Measurements from ENCODE around the gene NACC1.

Gene NACC1

GRCh38 chr19:13076320-13076719, 41.7 kb upstream of the NACC1 start:
- Histone ChIP-seq H4K8ac (ENCODE audit: low read depth, low read length) (no peak overlapping the region), H3K9me3 (replicated peaks in 1 of 2; ENCODE audit: control insufficient read depth in 2 of 2, insufficient read depth in 1 of 2, low read depth in 1 of 2, low read length in 2 of 2) (no peaks in the 10 kb centered on the region), H3K36me3 (replicated peaks in 1 of 2; ENCODE audit: control insufficient read depth in 2 of 2, insufficient read depth in 2 of 2, low read length in 2 of 2) (no peaks in the 10 kb centered on the region), H3K9ac (ENCODE audit: low read depth, low read length, poor library complexity) (no peak overlapping the region), H3K4me2 (ENCODE audit: insufficient read depth, low read length, poor library complexity, severe bottlenecking) (no peak overlapping the region), H3K23ac (ENCODE audit: low read depth, low read length, poor library complexity) (peak overlapping the region; percentile 4), H2AK5ac (ENCODE audit: low read depth, low read length) (peak overlapping the region; percentile 23), H2BK5ac (ENCODE audit: low read length) (no peak overlapping the region), H2BK120ac (ENCODE audit: low read depth, low read length) (peak overlapping the region; percentile 10), H2AFZ (ENCODE audit: low read length) (no peak overlapping the region), H2BK15ac (ENCODE audit: low read length) (peak overlapping the region; percentile 69), H3K27me3 (ENCODE audit: control insufficient read depth in 3 of 3, insufficient read depth in 3 of 3, low read depth in 1 of 3, low read length in 3 of 3) (peaks cover 0 to 93% (median 2%) of the 10 kb centered on the region in 3 experiments), H3K27ac (replicated peaks; ENCODE audit: low read length) (no peak overlapping the region), H3K4ac (ENCODE audit: low read length) (peak overlapping the region; percentile 94), H3K18ac (ENCODE audit: low read length) (peak overlapping the region; percentile 84), H3K14ac (ENCODE audit: low read length) (peak overlapping the region; percentile 98), H3K4me3 (ENCODE audit: low read length in 2 of 2) (no peak overlapping the region), H2BK12ac (ENCODE audit: low read length) (peak overlapping the region; percentile 60), H3K4me1 (ENCODE audit: control insufficient read depth in 2 of 2, insufficient read depth in 1 of 2, low read depth in 1 of 2, low read length in 2 of 2) (peaks cover 0 to 12% of the 10 kb centered on the region in 2 donors), H4K91ac (ENCODE audit: low read depth, low read length, poor library complexity) (peak overlapping the region; percentile 90), H3K79me1 (ENCODE audit: low read depth, low read length) (no peaks in the 10 kb centered on the region)
- WGBS, 2 donors (ENCODE audit: extremely low coverage in 2 of 2, insufficient read length in 2 of 2, insufficient replicate concordance in 1 of 2), result no CpG with 5 or more reads among the region's 8 CpGs
- no peak for DNase-seq (ENCODE audit: low spot score)

- H2AK5ac ChIP-seq (ENCODE audit: low read depth, low read length), result peak overlapping the region; percentile 23
- no peak overlapping the region for H3K4ac ChIP-seq (ENCODE audit: low read length)
- no peak overlapping the region for H2BK5ac ChIP-seq (ENCODE audit: low read length)
- no CpG with 5 or more reads among the region's 6 CpGs for WGBS, 2 donors (ENCODE audit: extremely low coverage in 2 of 2, insufficient read length in 2 of 2, insufficient replicate concordance in 1 of 2)
- no peak overlapping the region for H3K4me2 ChIP-seq (ENCODE audit: insufficient read depth, low read length, poor library complexity, severe bottlenecking)
- no peak for DNase-seq (ENCODE audit: low spot score)
- no peak overlapping the region for H3K4me3 ChIP-seq (ENCODE audit: low read length in 2 of 2)
- H3K36me3 ChIP-seq (replicated peaks in 1 of 2; ENCODE audit: control insufficient read depth in 2 of 2, insufficient read depth in 2 of 2, low read length in 2 of 2), result no peaks in the 10 kb centered on the region
- no peaks in the 10 kb centered on the region for H3K79me1 ChIP-seq (ENCODE audit: low read depth, low read length)
- H2BK15ac ChIP-seq (ENCODE audit: low read length), result peak overlapping the region; percentile 69
- no peak overlapping the region for H4K8ac ChIP-seq (ENCODE audit: low read depth, low read length)
- H3K14ac ChIP-seq (ENCODE audit: low read length), result no peak overlapping the region
- peak overlapping the region; percentile 18 for H3K9ac ChIP-seq (ENCODE audit: low read depth, low read length, poor library complexity)
- no peaks in the 10 kb centered on the region for H3K9me3 ChIP-seq (replicated peaks in 1 of 2; ENCODE audit: control insufficient read depth in 2 of 2, insufficient read depth in 1 of 2, low read depth in 1 of 2, low read length in 2 of 2)
- H2AFZ ChIP-seq (ENCODE audit: low read length), result no peak overlapping the region
- no peak overlapping the region for H3K23ac ChIP-seq (ENCODE audit: low read depth, low read length, poor library complexity)
- H3K27me3 ChIP-seq (ENCODE audit: control insufficient read depth in 3 of 3, insufficient read depth in 3 of 3, low read depth in 1 of 3, low read length in 3 of 3), result peaks cover 0 to 93% (median 2%) of the 10 kb centered on the region in 3 experiments
- peak overlapping the region; percentile 84 for H3K18ac ChIP-seq (ENCODE audit: low read length)
- no peak overlapping the region for H3K27ac ChIP-seq (replicated peaks; ENCODE audit: low read length)
- peak overlapping the region; percentile 90 for H4K91ac ChIP-seq (ENCODE audit: low read depth, low read length, poor library complexity)
- peak overlapping the region; percentile 10 for H2BK120ac ChIP-seq (ENCODE audit: low read depth, low read length)
- no peak overlapping the region for H2BK12ac ChIP-seq (ENCODE audit: low read length)
- peaks cover 0 to 12% of the 10 kb centered on the region in 2 donors for H3K4me1 ChIP-seq (ENCODE audit: control insufficient read depth in 2 of 2, insufficient read depth in 1 of 2, low read depth in 1 of 2, low read length in 2 of 2)
These were observed 41.3 kb upstream of the NACC1 start for GRCh38 chr19:13076787-13077186.

- H3K23ac ChIP-seq (ENCODE audit: low read depth, low read length, poor library complexity), result no peak overlapping the region
- H4K8ac ChIP-seq (ENCODE audit: low read depth, low read length), result no peak overlapping the region
- WGBS, 2 donors (ENCODE audit: extremely low coverage in 2 of 2, insufficient read length in 2 of 2, insufficient replicate concordance in 1 of 2), result no CpG with 5 or more reads among the region's 11 CpGs
- H3K9ac ChIP-seq (ENCODE audit: low read depth, low read length, poor library complexity), result peak overlapping the region; percentile 18
- no peak overlapping the region for H3K4me2 ChIP-seq (ENCODE audit: insufficient read depth, low read length, poor library complexity, severe bottlenecking)
- H3K4me1 ChIP-seq (ENCODE audit: control insufficient read depth in 2 of 2, insufficient read depth in 1 of 2, low read depth in 1 of 2, low read length in 2 of 2), result peaks cover 0 to 12% of the 10 kb centered on the region in 2 donors
- H3K9me3 ChIP-seq (replicated peaks in 1 of 2; ENCODE audit: control insufficient read depth in 2 of 2, insufficient read depth in 1 of 2, low read depth in 1 of 2, low read length in 2 of 2), result no peaks in the 10 kb centered on the region
- no peak overlapping the region for H2AFZ ChIP-seq (ENCODE audit: low read length)
- H3K18ac ChIP-seq (ENCODE audit: low read length), result peak overlapping the region; percentile 29
- no peak overlapping the region for H2BK120ac ChIP-seq (ENCODE audit: low read depth, low read length)
- no peak overlapping the region for H3K4me3 ChIP-seq (ENCODE audit: low read length in 2 of 2)
- H4K91ac ChIP-seq (ENCODE audit: low read depth, low read length, poor library complexity), result no peak overlapping the region
- H2BK5ac ChIP-seq (ENCODE audit: low read length), result no peak overlapping the region
- no peak overlapping the region for H3K27ac ChIP-seq (replicated peaks; ENCODE audit: low read length)
- no peaks in the 10 kb centered on the region for H3K36me3 ChIP-seq (replicated peaks in 1 of 2; ENCODE audit: control insufficient read depth in 2 of 2, insufficient read depth in 2 of 2, low read length in 2 of 2)
- no peak overlapping the region for H3K14ac ChIP-seq (ENCODE audit: low read length)
- no peak for DNase-seq (ENCODE audit: low spot score)
- peaks cover 0 to 93% (median 2%) of the 10 kb centered on the region in 3 experiments for H3K27me3 ChIP-seq (ENCODE audit: control insufficient read depth in 3 of 3, insufficient read depth in 3 of 3, low read depth in 1 of 3, low read length in 3 of 3)
- peak overlapping the region; percentile 23 for H2AK5ac ChIP-seq (ENCODE audit: low read depth, low read length)
- no peak overlapping the region for H2BK12ac ChIP-seq (ENCODE audit: low read length)
- peak overlapping the region; percentile 69 for H2BK15ac ChIP-seq (ENCODE audit: low read length)
- H3K79me1 ChIP-seq (ENCODE audit: low read depth, low read length), result no peaks in the 10 kb centered on the region
- H3K4ac ChIP-seq (ENCODE audit: low read length), result no peak overlapping the region
These were observed 40.8 kb upstream of the NACC1 start for GRCh38 chr19:13077240-13077639.

GRCh38 chr19:13078381-13078780, 39.7 kb upstream of the NACC1 start:
- H2AK5ac ChIP-seq (ENCODE audit: low read depth, low read length), result peak overlapping the region; percentile 82
- WGBS, 2 donors (ENCODE audit: extremely low coverage in 2 of 2, insufficient read length in 2 of 2, insufficient replicate concordance in 1 of 2), result no CpG with 5 or more reads among the region's 10 CpGs
- peaks cover 7 to 17% of the 10 kb centered on the region in 2 donors for H3K4me1 ChIP-seq (ENCODE audit: control insufficient read depth in 2 of 2, insufficient read depth in 1 of 2, low read depth in 1 of 2, low read length in 2 of 2)
- H4K91ac ChIP-seq (ENCODE audit: low read depth, low read length, poor library complexity), result no peak overlapping the region
- peak overlapping the region; percentile 76 for H2BK15ac ChIP-seq (ENCODE audit: low read length)
- H3K4me2 ChIP-seq (ENCODE audit: insufficient read depth, low read length, poor library complexity, severe bottlenecking), result no peak overlapping the region
- no peaks in the 10 kb centered on the region for H3K79me1 ChIP-seq (ENCODE audit: low read depth, low read length)
- no peak overlapping the region for H3K23ac ChIP-seq (ENCODE audit: low read depth, low read length, poor library complexity)
- peak overlapping the region; percentile 52 for H3K9ac ChIP-seq (ENCODE audit: low read depth, low read length, poor library complexity)
- peaks cover 0 to 91% (median 2%) of the 10 kb centered on the region in 3 experiments for H3K27me3 ChIP-seq (ENCODE audit: control insufficient read depth in 3 of 3, insufficient read depth in 3 of 3, low read depth in 1 of 3, low read length in 3 of 3)
- DNase-seq (ENCODE audit: low spot score), result no peak
- H3K4me3 ChIP-seq (ENCODE audit: low read length in 2 of 2), result no peak overlapping the region
- H3K36me3 ChIP-seq (replicated peaks in 1 of 2; ENCODE audit: control insufficient read depth in 2 of 2, insufficient read depth in 2 of 2, low read length in 2 of 2), result no peaks in the 10 kb centered on the region
- peak overlapping the region; percentile 26 for H2BK12ac ChIP-seq (ENCODE audit: low read length)
- peak overlapping the region; percentile 72 for H3K18ac ChIP-seq (ENCODE audit: low read length)
- H4K8ac ChIP-seq (ENCODE audit: low read depth, low read length), result no peak overlapping the region
- H3K4ac ChIP-seq (ENCODE audit: low read length), result no peak overlapping the region
- H3K14ac ChIP-seq (ENCODE audit: low read length), result peak overlapping the region; percentile 78
- peak overlapping the region; percentile 97 for H2BK120ac ChIP-seq (ENCODE audit: low read depth, low read length)
- no peaks in the 10 kb centered on the region for H3K9me3 ChIP-seq (replicated peaks in 1 of 2; ENCODE audit: control insufficient read depth in 2 of 2, insufficient read depth in 1 of 2, low read depth in 1 of 2, low read length in 2 of 2)
- H2AFZ ChIP-seq (ENCODE audit: low read length), result no peak overlapping the region
- no peak overlapping the region for H2BK5ac ChIP-seq (ENCODE audit: low read length)
- H3K27ac ChIP-seq (replicated peaks; ENCODE audit: low read length), result no peak overlapping the region

All from neuronal stem cell (in vitro differentiated cells).